ENCODE measurements around the gene TUBG1.

Gene TUBG1
- total RNA-seq: 14.8 to 56.8 (median 23.5) reads per million in 17 experiments

DNA sequence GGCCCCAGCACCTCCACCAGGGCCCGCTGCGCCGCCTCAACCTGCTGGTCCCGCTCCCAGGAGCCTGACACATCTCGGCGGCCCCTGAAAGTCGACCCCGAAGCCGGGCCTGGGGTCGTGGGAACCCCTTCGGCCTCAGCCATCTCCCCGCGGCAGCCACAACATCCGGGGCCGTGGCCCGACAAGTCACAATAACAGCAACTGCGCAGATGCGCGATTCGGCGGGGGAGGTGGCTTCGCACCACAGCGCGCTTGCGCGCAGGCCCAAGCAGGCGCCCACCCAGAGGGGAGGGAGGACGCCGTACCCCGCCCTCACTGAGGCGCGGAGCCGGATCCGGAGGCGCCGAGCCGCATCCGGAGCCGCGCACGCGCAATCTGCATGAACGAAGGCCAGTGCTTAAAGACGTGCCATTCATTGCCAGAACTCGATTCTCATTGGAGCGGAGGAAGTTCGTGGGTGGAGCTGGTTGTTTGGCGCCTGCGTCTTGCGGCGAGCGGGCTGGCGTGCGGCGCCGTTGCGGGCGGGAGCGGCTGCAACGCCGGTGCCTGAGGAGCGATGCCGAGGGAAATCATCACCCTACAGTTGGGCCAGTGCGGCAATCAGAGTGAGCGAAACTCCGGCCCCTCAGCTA is at the start of gene TUBG1, which contains the start of gene RETREG3:
Gene TUBG1 (plus strand): TSS at position 502 of the 632 bp plus-strand sequence. CDS start 55 bp downstream, at position 557.
Gene RETREG3 (minus strand): TSS at position 193 of the 632 bp plus-strand sequence. CDS start 50 bp downstream, at position 143.
- DNase-seq: peak; percentile 100

DNA sequence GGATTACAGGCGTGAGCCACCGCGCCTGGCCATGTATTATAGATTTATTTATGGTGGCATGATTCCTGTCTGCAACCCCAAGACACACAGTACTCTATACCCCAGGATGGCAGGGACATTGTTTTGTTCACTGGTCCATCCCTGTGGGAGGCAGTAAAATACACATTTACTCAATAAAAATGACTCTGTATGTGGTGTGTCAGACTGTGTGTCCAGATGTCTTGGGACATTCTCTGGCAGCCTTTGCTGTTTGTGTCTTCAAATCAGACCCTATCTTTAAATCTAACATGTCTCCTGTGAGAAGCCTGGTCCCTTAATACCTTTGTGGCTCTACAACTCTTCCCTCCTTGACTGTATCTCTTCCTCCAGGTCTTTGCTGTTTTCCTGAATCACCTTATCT is 49.2 kb upstream of the TUBG1 start:
- no peak for DNase-seq

DNA sequence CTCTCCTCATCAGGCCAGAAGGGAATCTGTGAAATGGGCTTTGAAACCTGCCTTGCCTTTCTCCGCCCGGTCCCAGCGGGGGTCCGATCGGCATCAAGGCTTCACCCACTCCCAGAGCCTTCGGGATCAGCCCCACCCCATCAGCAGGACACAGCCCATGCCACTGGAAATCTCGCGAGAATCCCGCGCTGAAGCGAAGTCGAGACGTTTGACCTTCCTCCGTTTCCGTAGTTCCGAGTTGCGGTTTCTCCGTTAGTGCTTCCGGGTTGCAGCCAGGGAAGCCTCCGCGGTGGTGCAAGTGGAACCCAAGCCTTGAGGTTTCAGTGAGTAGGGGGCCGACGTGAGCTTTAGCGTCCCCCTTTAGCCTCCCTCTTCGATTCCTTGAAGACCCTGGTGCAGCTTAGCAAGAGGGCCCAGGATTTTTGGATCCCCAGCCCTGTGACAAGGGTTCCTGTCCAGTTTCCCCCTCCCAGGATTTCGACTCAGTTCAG is 47.5 kb upstream of the TUBG1 start, which contains the start of gene COASY:
Gene COASY (plus strand): TSS at position 252 of the 491 bp plus-strand sequence. CDS start 475 bp downstream, outside the sequence.
- DNase-seq: peak; percentile 98 to 99 (median 98)

DNA sequence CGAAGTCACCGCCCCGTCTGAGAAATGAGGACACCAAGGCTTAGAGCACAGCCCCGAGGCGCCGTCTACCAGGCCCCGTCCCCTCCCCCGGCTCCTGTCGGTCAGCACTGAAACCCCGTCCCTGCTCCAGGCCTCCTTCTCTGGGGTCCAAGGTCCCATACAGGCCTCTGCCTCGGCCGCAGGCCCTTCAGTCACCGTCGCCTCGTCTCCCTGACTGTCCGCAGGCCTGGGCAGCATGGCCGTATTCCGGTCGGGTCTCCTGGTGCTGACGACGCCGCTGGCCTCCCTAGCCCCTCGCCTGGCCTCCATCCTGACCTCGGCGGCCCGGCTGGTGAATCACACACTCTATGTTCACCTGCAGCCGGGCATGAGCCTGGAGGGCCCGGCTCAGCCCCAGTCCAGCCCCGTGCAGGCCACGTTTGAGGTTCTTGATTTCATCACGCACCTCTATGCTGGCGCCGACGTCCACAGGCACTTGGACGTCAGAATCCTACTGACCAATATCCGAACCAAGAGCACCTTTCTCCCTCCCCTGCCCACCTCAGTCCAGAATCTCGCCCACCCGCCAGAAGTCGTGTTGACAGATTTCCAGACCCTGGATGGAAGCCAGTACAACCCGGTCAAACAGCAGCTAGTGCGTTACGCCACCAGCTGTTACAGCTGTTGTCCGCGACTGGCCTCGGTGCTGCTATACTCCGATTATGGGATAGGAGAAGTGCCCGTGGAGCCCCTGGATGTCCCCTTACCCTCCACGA is 46.9 kb upstream of the TUBG1 start:
- peak; percentile 17 to 30 (median 24) for DNase-seq

DNA sequence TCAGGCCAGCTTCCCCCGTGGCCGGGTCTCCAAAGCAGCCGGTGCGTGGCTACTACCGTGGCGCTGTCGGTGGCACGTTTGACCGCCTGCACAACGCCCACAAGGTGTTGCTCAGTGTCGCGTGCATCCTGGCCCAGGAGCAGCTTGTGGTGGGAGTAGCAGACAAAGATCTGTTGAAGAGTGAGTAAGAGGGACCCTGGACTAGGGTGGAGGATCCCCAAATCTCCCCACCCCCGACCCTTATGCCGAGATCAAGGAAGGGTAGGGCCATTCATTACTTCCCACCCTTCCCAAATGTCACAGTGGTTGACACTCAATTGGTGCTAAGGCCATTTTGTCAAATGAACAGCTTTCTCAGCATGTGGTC is 46.4 kb upstream of the TUBG1 start:
- peak in 1 of 4 experiments; percentile 31 for DNase-seq

DNA sequence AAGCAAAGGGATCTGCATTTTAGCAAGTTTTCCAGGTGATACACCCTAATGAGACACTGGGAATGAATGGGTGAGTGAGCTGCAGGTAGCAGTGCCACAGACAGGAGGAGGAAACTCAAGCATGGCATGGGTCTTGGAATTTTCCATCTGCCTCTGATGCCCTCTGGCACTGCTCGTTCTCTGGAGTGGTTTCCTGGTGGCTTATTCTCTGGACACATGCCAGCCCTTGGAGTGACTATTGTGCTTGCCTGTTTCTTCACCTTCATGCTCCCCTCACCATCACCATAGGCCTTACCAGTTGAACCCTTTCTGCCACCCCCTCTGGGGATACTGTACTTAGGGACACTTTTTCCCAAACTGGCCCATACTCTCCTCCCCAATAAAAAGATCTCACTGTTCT is 45.9 kb upstream of the TUBG1 start:
- no peak for DNase-seq

DNA sequence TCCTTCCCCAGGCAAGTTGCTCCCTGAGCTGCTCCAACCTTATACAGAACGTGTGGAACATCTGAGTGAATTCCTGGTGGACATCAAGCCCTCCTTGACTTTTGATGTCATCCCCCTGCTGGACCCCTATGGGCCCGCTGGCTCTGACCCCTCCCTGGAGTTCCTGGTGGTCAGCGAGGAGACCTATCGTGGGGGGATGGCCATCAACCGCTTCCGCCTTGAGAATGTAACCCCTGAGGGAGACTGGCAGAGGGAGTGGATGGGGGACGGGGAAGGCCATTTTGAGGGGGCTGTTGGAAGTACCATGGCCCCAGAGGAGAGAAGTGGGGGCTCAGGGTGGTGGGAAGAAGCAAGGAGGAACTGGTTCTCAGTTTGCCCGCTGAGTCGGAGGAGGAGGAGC is 45.5 kb upstream of the TUBG1 start:
- no peak for DNase-seq

DNA sequence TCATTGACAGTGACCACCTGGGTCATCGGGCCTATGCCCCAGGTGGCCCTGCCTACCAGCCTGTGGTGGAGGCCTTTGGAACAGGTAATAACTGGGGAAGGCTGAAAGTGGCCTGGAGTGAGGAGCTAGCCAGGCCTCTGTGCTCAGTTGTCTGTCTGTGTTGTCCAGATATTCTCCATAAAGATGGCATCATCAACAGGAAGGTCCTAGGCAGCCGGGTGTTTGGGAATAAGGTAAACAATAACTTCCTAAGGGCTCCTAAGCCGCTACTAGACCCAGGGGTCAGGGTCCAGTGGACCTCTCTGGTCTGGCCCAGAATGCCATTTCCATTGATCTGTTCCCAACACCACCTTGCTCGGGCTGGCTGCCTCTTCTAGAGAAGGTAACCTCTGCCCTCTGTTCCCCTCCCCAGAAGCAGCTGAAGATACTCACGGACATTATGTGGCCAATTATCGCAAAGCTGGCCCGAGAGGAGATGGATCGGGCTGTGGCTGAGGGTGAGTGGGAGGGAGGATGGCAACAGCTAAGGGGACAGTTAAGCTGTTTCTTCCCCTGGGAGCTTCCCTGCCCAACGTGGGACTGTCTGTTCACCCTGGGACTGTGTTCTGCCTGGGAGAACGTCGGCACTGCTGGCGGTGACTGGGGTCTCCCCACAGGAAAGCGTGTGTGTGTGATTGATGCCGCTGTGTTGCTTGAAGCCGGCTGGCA is 44.5 kb upstream of the TUBG1 start:
- DNase-seq: no peak

DNA sequence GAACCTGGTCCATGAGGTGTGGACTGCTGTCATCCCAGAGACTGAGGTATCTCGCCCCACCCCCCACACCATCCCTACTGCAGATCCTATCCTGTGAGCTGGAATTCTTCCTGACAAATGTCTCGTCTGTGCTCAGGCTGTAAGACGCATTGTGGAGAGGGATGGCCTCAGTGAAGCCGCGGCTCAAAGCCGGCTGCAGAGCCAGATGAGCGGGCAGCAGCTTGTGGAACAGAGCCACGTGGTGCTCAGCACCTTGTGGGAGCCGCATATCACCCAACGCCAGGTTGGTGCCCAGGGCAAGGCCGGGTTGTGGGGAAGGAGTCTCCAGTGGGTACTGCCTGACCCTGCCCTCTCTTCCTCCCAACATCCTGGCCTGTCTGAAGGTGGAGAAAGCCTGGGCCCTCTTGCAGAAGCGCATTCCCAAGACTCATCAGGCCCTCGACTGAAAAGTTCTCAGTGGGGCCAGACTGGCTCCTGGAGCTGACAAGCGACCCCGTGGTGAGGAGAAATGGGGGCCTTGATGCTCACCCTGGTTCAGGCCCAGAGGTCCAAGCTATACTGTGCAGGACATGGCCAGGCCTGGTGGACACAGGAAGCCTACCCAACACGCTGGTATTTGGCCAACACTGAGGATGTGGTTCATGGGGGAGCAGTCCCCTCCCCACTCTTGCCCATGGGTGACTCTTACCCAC is 43.8 kb upstream of the TUBG1 start:
- no peak for DNase-seq

DNA sequence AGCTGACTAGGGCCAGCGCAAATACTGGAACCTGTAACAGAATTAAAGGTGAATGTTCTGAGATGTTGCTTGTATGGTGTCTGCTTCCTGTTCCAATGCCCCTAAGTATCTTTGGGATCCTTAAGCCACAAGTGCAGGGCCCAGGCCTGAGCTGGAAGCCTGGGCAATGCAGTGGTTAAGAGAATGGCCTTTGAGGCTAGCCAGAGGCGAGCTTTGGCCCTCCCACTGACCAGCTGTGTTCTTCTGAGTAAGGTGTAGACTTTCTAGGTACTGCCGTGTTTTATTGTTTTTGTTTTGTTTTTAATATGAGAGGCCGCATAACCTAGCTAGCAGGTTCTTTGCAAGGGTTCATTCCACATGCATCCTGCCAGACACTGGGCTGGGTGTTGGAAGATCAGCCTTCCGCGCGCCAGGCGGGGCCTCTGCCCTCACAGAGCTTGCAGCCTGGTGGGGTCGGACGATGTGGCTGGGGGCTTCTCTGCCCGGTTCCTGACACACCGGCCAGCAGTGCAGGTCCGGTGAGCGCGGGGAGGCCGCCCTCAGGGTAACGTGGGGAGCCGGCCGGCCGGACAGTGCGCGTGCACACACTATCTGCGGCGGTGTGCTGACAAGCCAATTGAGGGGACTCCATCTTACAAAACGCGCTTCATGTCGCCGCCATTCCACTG is 43.1 kb upstream of the TUBG1 start:
- no peak for DNase-seq

DNA sequence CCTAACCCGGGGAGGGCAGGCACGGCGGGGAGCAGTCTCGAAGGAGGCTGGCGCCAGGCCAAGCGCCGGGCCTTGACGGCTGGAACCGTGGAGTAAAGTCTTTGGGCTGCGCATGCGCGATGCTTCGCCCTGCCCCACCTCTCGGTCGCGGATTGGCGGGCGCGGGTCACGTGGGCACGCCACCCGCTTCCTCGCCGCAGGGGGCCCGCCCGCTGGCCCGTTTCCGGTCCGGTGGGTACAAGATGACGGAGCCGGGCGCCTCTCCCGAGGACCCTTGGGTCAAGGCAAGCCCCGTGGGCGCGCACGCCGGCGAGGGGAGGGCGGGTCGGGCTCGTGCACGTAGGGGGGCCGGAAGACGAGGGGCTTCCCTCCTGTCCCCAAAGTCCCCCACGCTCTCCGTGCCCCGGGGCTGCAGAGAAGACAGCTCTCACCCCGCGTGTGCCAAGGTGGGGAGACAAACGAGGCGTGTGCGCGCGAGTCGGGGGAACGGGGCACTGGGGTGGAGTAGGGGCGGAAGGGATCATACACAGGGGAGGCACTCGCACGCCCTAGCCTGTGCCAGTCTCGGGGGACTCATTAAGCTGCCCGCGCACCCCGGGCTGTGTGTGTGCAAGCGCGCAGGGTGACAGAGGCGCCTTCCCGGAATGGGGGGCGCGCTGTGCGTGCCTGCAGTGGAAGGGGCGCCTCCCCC is 42.5 kb upstream of the TUBG1 start, which contains the start of gene MLX:
Gene MLX (plus strand): TSS at position 218 of the 691 bp plus-strand sequence. CDS start 25 bp downstream, at position 243.
- DNase-seq: peak; percentile 97 to 99 (median 98)

DNA sequence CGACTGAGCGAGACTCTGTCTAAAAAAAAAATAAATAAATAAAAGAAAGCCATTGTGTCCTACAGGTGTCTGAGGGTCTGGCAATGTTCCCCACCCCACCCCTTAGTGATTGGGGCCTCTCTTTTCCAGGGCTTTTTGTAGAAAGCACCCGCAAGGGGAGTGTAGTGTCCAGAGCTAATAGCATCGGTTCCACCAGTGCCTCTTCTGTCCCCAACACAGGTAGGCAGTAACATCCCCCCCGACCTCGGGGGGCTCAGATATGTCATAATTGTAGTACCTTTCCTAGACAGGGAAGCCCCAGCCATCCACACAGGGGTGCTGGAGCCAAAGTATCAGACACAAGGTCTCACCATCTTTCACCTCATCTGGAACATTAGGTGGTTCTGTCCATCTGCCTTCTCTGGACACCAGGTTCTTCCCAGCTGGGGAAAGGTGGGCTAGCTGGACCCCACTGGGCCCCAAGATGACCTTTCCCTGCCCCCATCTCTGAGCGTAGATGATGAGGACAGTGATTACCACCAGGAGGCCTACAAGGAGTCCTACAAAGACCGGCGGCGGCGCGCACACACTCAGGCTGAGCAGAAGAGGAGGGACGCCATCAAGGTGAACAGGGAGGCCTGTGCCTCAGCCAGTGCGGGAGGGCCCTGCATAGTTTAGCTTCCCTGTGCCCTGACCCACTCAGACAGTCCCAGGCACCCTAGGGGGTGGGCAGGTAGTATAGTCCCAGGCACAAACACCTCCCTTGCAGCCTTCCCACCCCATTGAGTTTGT is 41.0 kb upstream of the TUBG1 start:
- DNase-seq: no peak

DNA sequence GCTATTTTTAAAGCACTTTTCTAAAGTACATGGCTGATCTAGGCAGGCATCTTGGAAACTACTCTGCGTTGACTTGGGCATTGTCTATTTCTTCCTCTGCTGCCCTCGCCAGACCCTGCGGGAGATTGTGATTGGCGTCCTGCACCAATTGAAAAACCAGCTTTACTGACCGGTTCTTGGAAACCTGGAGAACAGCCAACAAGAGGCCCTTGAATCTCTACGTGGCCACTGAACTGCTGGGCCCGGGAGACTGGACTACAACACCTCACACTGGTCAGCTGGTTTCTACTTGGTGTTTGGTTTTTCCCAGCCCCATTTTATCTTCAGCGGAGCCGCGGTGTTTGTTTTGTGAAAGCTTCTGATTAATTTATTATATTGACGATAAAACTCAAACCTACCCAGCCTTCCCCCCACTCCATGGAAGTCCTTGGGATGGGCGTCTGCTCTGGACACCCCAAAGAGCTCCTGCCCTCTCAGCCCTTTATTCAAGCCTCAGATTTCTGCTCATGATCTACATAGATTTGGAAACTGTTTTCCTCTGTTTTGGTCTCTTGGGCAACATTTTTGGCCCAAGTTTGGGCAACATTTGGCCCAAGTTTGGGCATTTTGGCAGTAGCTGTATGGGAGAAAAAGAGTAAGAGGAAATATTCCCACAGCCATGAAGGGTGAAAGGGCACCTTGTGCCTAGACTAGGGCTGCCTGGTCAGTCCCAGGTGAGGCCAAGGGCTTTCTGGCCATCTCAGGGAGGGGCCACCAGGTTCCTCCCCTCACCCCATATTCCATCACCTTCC is 37.9 kb upstream of the TUBG1 start:
- DNase-seq: no peak

DNA sequence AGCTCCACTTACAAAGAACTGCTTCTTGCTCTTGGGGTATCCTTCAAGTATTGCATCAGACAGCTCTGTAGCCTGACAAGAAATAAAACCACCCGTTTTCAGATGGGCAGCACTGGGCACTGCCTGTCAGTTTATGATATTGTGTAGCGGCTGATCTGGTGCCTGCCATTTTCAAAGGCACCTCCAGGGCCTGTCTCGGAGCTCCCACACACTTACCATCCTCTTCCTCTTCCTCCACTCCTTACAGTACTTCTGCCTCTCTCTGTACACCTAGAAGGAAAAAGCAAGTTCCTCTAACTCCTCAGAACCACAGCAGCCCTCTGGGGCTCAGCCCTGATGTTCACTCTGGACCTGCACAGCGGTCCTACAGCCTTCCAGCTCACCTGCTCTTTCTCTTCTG is 36.4 kb upstream of the TUBG1 start:
- DNase-seq: no peak

DNA sequence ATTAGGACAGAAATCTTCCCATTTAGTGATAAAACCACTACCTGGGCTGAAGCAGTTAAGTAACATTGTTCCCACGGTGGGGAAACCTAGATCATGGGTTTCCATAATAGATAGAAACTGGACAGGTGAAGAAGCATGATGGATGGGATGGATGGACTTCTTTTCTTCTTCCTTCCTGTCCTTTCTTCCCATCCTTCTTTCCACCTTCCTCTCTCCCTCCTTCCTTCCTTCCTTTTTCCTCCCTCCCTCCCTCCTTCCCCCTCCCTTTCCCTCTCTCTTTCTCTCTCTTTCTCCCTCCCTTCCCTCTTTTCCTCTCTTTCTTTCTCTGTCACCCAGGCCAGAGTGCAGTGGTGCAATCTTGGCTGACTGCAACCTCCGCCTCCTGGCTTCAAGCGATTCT is 35.0 kb upstream of the TUBG1 start:
- no peak for DNase-seq

DNA sequence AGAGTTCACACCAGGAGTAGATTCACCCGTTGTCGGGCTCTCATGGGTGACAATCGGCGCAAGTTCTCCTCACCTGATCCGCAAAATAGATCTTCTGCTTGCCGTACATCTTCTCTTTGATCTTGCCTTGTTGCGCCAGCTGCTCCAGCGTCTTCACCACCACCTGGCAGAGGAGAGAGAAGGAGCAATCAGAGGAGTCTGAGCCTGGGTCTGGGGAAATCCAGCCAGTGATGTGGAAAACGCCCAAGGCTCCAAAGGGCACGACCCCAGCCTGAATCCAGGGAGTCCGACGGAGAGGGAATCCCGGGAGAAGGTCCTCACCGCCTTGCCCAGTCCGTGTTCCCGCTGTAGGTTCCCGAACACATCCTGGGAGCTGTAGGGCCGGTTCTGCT is 32.3 kb upstream of the TUBG1 start:
- no peak for DNase-seq

DNA sequence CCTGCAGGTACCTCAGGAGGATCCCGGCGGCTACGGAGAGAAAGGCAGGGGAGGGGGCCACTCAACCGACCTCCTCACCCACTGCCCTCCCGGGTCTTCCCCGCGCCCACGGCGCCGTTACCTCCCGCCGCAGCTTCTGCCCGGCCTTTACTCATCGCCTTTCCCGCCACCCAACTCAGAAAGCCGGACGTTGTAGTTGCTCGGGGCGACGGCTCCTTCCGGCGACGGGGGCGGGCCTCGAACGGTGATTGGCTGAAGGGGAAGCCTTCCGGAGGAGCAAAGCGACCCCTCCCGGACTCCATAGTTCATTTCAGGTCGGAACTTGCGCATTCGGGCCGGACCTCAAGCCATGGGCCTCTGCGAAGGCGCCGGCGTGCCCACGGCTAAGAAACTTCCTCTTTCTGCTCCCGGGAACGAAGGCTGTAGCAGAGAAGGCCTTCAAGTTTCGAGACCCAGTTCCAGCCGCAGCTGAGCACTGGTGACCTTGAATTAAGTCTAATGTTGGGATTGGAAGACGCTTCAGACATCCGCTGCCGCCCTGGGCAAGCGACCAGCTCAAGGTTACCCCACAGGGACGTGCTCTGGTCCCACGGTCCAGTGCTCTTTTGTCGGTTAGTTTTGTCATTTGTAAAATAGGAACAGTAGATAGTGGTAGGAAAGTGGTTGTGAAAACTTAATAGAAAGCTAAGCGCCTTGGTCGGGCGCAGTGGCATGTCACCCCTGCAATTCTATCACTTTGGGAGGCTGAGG is 31.8 kb upstream of the TUBG1 start, which contains the start of gene PSMC3IP:
Gene PSMC3IP (minus strand): TSS at position 198 of the 750 bp plus-strand sequence. CDS start 43 bp downstream, at position 155.
- peak; percentile 98 to 99 (median 99) for DNase-seq

DNA sequence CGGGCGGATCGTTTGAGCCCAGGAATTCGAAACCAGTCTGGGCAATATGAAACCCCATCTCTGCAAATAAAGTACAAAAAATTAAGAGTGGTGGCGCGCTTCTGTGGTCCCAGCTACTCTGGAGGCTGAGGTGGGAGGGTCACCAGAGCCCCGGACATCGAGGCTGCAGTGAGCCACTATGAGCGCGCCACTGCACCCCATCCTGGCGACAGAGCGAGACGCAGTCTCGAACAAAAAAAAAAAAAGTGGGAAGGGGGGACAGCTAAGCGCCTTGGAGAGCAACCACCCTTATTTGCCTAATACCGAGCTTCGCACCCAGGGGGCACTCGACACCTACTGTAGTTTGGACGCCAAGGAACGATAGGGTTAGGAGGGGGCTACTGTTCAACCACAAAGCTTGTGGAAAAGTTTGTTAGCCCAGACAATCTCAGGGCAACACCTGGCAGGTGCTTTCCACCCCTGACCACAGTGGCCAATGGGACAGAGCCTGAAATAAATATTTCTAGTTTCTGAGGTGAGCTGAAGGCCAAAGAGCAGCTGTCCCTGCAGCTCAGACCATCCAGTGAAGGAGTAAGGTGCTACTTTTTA is 31.1 kb upstream of the TUBG1 start:
- peak; percentile 80 to 87 (median 84) for DNase-seq
